ENCODE data around the gene TSHZ2. TPM values are rescaled to one million over a fixed set of nuclear protein-coding genes. Genes with fewer than 3 reads are reported as not detected.

Gene TSHZ2
- total and polyA plus RNA-seq, 2 of the 4 experiments (the other 2 are of a cell fraction), result under 0.01 to 0.02 TPM

- H2AFZ ChIP-seq (replicated peaks; ENCODE audit: low read length, poor library complexity), result no peak overlapping the region
- H2BK5ac ChIP-seq (ENCODE audit: low read depth, low read length, poor library complexity, severe bottlenecking), result no peak overlapping the region
- H4K5ac ChIP-seq (ENCODE audit: low read depth, low read length), result no peak overlapping the region
- no peak overlapping the region for H3K27ac ChIP-seq (ENCODE audit: insufficient read depth, low read length)
- H3K9me1 ChIP-seq (ENCODE audit: insufficient read depth, low read length), result no peaks in the 10 kb centered on the region
- no peak overlapping the region for H3K4me3 ChIP-seq (ENCODE audit: insufficient read depth, low read depth, low read length)
- no peak overlapping the region for H3K14ac ChIP-seq (replicated peaks; ENCODE audit: low read depth, low read length)
- CTCF ChIA-PET, result no interaction called here
- no peaks in the 10 kb centered on the region for H4K20me1 ChIP-seq (ENCODE audit: insufficient read depth, low read length)
- no peak overlapping the region for H3K18ac ChIP-seq (ENCODE audit: low read depth, low read length)
- H3K4me2 ChIP-seq (ENCODE audit: low read depth, low read length), result no peak overlapping the region
- H3K56ac ChIP-seq (ENCODE audit: extremely low read depth, insufficient read depth, low read length), result no peak overlapping the region
- H2AK9ac ChIP-seq (replicated peaks; ENCODE audit: low read depth, low read length, poor library complexity), result no peak overlapping the region
- dilution Hi-C loops (cut with HindIII; ENCODE audit: low sequenced_read_pairs, unreplicated experiment), result no loop called here
- no peak overlapping the region for H2AK5ac ChIP-seq (ENCODE audit: low read depth, low read length)
- no peak overlapping the region for H2BK120ac ChIP-seq (ENCODE audit: low read depth, low read length)
- DNase-seq (no peak), ATAC-seq (ENCODE audit: low read depth) (no peak)
- intact Hi-C loops (cut with micrococcal nuclease), result no loop called here
- no peaks in the 10 kb centered on the region for H3K79me1 ChIP-seq (ENCODE audit: low read depth in 1 of 2, low read length in 2 of 2)
- no peak overlapping the region for H3K4ac ChIP-seq (ENCODE audit: low read depth, low read length)
- no peak overlapping the region for H2BK15ac ChIP-seq (ENCODE audit: low read depth, low read length)
- no CpG with 5 or more reads among the region's 3 CpGs for WGBS, 2 experiments (ENCODE audit: extremely low coverage in 2 of 2, insufficient read length in 1 of 2)
- POLR2A ChIA-PET (ENCODE audit: unreplicated experiment), result no interaction called here
- TF ChIP-seq BHLHE40 (IDR thresholded peaks at IDR 0.05; ENCODE audit: low read depth, low read length) (no peak), RCOR1 (IDR thresholded peaks at IDR 0.05; ENCODE audit: insufficient replicate concordance, low read length) (no peak), USF2 (IDR thresholded peaks at IDR 0.05; ENCODE audit: low read depth, low read length) (no peak)
- no peaks in the 10 kb centered on the region; the same call in 1 of the 2 replicates for H3K4me1 ChIP-seq (ENCODE audit: control insufficient read depth, insufficient read depth, low read length)
- in situ Hi-C loops (cut with MboI; ENCODE audit: low sequenced_read_pairs), result no loop called here
- H3K27me3 ChIP-seq (ENCODE audit: control insufficient read depth, insufficient read depth, low read length), result no peaks in the 10 kb centered on the region
- no peak overlapping the region for H4K91ac ChIP-seq (ENCODE audit: insufficient read depth, low read depth, low read length)
- no peaks in the 10 kb centered on the region for H3K36me3 ChIP-seq (ENCODE audit: control insufficient read depth, insufficient read depth, low read length)
- BruUV-seq (replicated peaks), result no TSS peak
- no peaks in the 10 kb centered on the region for H3K9me3 ChIP-seq (ENCODE audit: control insufficient read depth, insufficient read depth, low read length)
- H3K9ac ChIP-seq (ENCODE audit: low read depth, low read length), result no peak overlapping the region
- no peak overlapping the region for H3K23ac ChIP-seq (ENCODE audit: low read depth, low read length)
- no peak overlapping the region for H2BK20ac ChIP-seq (ENCODE audit: low read depth, low read length)
- no peak overlapping the region for H4K8ac ChIP-seq (ENCODE audit: low read depth in 2 of 2, low read length in 2 of 2)
Observed at GRCh38 chr20:53231061-53231460, 258.9 kb downstream of the TSHZ2 start.

Measured in IMR-90 (cell line).